Lower leg skin (tissue), 3 donors: ENCODE data around the gene COPZ1.

ENCODE experiments used
- CTCF ChIP-seq, 3 donors: fragments of 450-650 bp; IDR thresholded peaks; one replicate each; pipeline ENCODE4 v1.5.1; 2016; ENCODE audit warnings: antibody characterized with exemption in 3 of 3, mild to moderate bottlenecking in 3 of 3, moderate library complexity in 2 of 3
- POLR2A ChIP-seq, 2 donors: fragments of 450-650 bp; IDR thresholded peaks; one replicate each; pipeline ENCODE4 v1.6.1; 2016 to 2017; ENCODE audit warnings: antibody characterized with exemption in 2 of 2, mild to moderate bottlenecking in 1 of 2, moderate library complexity in 1 of 2

GRCh38 chr12:54350743-54351142 is 25.8 kb downstream of the COPZ1 start:
- TF ChIP-seq CTCF (IDR thresholded peaks at IDR 0.05): no peak
- TF ChIP-seq POLR2A (IDR thresholded peaks at IDR 0.05): no peak
